ENCODE measurements around the gene SEPSECS.

The SEPSECS gene

DNA sequence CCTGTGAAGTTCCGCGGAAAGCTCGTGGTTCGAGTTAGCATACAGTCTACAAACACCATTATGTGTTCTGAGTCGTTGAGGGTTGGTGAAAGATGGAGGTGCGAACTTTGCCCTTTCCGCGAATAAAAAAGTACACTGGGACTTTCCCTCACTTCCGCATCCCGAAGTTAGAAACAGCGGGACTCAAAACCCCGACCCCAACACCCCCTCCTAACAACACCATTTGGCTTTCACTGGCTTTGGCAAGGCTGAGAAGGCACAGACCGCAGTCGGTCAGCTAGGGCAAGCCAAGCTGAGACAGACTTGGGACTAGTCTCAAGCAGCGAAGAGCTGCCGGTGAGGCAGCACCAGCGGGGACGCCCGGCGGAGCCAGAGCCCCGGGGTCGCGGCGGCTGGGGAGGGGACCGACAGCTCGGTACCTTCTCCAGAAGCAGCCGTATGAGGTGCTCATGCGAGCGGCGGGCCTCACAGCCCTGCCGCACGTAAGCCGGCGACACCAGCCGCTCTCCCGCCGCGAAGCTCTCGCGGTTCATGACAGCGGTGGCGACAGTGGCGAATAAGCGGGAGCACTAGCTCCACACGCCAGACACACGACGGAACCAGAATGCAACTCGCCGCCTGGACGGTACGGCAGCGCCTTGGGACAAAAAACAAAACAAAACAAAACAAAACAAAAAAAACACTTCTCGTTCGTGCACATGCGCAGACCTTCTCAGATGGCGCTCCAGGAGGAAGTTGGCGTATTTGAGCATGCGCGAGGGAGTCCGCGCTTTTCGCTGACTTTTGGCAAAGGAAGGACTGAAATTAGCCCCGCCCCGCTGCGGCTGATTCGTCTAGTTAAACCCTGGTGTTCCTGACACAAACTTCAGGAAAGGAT, at the start of gene SEPSECS:
SEPSECS (minus strand) TSS at position 613 of the 877 bp plus-strand sequence; CDS start at position 533, 80 bp downstream.
- DNase-seq (ENCODE audit: low read depth in 2 of 2), result peak; percentile 88 to 94

DNA sequence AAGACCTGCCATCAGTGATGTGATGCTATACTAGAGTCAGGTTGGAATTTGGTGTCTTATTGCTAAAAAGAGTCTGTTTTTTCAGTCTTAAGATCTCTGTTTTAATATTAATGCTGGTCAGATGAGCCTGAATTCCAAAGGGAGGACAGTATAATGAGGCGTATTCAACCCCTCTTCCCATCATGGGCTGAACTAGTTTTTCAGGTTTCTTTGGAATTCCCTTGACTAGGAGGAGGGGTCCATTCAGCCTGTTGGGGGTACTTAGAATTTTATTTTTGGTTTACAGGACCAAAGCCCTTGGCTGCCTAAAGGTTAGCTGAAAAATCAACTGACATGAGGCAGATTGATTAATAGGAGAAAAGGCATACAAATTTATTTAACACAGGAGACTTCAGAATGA, 49.5 kb upstream of the SEPSECS start:
- no peak for DNase-seq (ENCODE audit: low read depth in 2 of 2)

DNA sequence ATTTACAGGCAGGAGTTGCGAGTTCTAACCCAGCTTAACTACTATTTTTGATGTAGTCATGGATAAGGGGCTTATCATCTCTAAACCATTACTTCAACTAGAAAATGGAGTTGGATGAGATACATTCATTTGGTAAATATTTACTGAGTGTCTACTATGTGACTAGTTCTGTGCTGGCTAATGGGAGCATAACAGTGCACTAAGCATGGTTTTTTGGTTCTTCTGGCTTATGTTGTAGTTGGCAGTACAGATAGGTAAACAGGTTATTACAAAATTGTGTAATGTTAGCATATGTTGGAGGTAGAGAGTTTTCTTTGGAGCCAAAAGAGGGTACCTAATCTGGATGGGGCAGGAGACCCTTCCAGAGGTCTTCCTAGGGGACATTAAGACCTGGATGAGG, 47.7 kb upstream of the SEPSECS start:
- no peak for DNase-seq (ENCODE audit: low read depth in 2 of 2)

DNA sequence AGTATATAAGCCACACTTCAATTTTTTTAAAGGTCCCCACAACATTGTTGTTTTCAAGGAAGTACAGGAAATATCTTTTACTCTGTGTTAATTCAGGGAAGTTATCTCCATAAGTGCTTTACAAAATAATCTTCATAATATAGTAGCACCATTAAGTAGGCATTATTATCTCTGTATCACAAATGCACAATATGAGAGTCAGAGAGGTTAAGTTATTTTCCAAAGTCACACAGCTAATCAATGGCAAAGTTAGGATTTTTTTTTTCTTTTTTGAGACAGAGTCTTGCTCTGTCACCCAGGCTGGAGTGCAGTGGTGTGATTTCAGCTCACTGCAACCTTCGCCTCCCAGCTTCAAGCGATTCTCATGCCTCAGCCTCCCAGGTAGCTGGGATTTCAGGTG, 38.5 kb upstream of the SEPSECS start:
- DNase-seq (ENCODE audit: low read depth in 2 of 2), result no peak

DNA sequence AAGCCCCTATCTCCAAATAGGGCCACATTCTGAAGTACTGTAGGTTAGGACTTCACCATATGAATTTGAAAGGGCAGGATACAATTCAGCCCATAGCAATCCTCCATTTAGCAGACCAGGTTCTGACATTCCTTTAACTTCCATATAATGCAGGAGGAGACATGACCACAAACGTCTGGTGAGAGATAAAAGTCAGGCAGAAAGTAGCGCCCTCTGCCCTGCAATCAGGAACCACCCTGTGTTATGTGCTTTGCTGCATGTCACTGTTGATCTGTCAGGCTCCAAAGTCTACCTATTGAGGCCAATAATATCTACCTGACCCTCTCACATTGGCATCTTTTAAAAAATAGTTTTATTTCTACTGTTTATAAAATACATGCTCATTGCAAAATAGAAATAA, 30.2 kb upstream of the SEPSECS start:
- DNase-seq (ENCODE audit: low read depth in 2 of 2), result no peak

DNA sequence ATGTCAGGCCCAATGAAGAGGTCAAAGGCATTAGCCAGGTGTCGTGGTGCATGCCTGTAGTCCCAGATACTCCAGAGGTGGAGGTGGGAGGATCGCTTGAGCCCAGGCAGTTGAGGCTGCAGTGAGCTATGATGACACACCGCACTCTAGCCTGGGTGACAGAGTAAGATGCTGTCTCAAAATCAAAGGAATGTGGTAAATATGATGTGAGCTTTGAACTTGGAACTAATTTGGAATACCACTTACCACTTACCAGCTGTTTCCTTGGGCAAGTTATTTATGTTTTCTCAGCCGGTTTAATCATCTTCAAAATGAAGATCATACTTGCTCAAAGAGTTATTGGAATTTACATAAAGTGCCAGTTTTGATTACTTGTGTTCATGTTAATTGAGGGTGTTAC, 23.8 kb upstream of the SEPSECS start:
- DNase-seq (ENCODE audit: low read depth in 2 of 2), result no peak

DNA sequence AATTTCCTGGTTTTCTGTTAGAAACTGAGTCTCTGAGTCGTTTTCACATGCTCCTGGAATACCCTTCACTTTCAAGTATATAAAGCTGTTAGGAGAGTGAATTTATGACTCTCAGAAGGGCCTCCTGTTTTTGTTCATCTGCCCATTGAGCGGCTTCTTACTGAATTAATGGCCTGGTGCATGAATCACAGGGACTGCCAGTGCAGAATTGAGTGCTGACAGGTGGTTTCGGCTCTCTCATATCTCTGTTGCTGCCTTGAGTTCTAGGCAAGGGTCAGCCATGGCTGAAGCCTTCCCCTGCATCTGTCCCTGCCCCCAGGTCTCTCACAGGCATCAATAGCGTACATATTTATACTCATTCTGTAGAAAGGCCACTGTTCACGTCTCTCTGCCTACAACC, 22.7 kb upstream of the SEPSECS start:
- DNase-seq (ENCODE audit: low read depth in 2 of 2), result no peak

DNA sequence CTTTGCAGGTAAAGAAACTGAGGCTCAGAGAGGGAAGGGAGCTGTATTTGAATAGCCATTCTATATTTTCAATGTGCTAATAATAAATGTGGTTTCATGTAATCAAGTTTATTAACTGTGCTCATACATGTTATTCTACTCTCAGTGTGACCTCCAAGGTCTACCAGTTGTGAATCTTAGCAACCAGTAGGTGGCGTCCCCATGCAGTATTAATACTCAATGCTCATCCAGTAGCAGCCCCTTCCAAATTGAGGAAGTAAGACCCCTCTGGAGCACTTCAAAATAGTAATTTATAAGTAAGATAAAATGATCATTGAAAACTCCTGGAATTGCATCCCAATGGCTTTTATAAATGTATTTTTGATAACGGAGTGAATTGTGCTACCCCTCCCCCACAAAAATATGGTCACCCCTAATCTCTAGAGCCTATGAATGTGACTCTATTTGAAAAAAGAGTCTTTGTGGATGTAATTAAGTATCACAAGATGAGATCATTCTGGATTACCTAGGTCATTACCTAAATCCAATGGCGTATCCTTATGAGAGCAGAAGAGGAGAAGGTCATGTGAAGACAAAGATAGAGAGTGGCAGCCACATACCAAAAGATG, 20.4 kb upstream of the SEPSECS start:
- peak in 1 of 2 experiments; percentile 19 for DNase-seq (ENCODE audit: low read depth in 2 of 2)

DNA sequence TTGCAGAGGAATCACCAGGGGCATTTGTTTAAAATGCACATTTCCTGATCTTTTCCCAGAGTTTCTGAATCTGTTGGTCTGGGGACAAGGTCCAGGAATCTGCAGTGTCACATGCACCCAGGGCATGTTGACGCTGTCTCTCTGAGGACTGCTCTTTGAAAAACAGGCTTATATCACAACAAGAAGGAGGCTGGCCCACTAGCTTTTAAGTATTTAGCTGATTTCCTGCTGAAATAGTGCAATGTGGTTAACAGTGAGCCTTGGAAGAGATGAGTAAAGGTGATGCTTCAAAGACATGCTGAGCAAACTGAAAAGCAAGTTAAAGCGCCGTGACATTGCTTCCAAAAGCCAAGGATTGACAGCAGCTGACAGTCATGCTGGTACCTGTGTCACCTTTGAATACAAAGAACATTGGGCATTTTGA, 18.6 kb upstream of the SEPSECS start:
- DNase-seq (ENCODE audit: low read depth in 2 of 2), result no peak

DNA sequence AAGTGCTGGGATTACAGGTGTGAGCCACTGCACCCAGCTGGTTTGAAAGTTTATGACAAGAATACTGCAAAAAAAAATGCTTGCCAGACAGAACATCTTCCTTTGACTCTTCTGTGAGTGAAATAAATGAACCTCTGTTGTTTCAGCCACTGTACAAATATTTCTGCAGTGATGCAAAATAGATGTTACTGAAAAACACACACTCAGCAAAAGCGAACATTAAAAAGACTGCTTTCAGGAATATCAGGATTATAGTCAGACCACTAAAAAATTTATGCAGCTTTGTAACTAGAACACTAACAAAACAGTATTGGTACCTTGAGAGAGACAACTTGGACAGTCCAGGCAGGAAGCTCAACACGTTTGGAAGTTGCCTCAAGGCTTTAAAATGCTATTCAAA, 16.9 kb upstream of the SEPSECS start:
- no peak for DNase-seq (ENCODE audit: low read depth in 2 of 2)

DNA sequence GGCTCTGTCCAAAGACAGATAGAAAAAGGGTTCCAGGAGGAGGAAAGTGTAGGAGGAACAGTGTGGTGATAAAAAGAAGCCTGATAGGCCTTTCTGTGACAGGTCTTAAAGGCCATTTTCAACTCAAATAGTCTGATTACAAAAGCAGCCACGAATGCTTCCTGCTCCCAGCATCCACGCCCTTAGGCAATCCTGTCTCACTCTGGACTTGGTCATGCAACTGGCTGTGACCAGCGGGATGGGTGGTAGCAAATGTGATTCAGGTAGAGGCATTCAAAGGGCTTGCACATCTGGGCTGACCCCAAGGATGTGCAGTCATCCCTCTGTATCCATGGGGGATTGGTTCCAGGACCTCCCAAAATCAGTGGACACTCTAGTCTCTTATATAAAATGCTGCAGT, 14.4 kb upstream of the SEPSECS start:
- DNase-seq (ENCODE audit: low read depth in 2 of 2), result no peak

DNA sequence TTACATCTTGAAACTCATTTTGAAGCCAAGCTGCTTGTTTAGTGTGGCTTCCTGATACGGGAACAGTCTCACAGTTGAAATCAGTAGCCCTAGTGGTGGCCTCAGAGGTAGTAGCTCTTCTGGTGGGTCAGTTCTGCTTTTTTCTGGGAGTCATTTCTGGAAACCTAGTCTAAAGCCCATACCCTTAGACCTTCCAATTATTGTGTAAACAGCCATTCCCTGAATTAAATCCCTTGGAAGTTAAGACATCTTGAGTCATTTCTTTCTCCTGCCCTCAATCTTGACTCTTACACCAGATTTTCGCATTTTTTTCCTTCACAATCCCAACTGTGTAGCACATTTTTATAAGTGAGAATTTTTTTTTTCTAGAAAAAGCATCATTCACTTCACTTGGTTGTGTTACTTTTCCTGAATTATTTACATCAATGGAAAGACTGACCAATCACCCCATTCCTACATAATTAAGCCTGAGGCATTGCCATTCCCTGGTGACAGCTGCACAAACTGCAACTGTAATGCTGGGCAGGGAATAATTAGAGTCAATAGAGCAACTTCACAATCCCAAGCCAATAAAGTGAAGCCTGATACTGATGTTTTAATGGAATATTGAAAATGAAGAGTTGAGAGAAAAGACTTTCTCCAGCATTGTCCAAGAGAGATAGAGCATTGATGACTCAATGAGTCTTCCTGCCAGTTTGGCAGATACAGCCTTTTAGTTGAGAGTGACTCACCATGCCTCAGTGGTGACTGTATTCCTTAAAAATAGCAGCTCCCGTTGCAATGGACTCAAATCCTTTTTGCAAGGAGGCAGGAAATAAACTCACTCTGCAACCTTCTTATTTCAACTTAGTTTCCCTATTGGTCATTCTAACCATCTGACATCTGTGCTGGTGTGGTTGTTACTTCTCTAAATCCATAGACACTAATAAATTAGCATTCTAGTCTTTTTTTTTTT, 13.0 kb upstream of the SEPSECS start:
- no peak for DNase-seq (ENCODE audit: low read depth in 2 of 2)

DNA sequence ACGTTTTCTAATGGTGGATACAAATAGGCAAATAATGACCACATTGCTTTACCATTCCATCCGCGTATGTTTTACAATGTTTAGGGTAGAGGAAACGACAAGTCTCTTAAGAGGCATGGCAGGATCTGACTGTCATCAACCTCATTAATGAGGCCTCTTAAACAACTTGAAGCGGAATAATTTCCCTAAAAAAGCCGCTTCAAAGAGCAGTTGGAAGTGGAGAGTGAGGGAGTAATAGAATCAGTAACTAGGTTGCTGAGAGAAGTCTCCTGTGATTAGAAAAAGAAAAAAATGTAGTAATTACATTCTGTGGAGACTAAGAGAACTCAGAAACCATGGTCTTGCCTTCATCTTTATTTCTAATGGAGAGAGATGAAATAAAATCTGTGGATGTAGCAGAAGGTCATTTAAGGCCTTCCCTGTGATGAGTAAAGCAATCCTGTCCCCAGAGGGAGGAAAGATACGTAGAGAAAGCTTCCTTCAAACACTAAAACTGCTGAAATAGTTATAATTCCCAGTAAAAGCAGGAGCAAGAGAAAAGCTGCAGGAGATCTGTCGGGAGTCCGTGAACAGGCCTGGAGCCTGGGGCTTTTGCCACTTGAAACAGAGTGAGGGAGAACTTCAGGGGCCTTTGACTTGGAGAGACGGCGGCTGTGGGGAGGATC, 11.1 kb upstream of the SEPSECS start:
- no peak for DNase-seq (ENCODE audit: low read depth in 2 of 2)

DNA sequence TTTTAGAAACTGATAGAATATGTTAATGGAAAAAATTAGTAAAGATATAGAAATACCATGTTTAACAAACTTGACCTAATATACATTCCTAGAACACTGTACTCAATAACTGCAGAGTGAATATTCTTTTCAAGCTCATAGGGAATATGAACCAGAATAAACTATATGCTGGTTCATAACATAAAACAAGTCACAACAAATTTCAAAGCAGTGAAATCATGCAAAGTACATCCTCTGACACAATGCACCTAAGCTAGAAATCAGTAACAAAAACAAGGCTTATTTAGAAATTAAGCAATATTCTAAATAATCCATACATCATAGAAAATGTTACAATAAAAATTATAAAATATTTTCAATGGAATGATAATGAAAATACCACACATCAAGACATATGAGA, 9.2 kb upstream of the SEPSECS start:
- no peak for DNase-seq (ENCODE audit: low read depth in 2 of 2)

DNA sequence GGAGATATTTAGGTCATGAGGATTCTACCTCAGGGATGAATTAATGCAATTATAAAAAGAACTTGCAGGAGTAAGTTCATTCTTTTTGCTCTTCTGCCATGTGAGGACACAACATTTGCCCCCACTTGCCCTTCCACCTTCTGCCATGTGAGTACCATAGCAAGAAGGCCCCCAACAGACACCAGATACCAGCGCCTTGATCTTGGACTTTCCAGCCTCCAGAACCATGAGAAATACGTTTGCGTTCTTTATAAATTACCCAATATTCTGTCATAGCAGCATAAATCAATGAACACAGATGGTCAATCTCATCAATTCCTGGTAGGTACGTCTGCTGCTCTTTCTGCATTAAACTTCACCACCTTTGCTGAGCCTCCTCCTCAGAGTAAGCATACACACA, 5.7 kb upstream of the SEPSECS start:
- no peak for DNase-seq (ENCODE audit: low read depth in 2 of 2)

DNA sequence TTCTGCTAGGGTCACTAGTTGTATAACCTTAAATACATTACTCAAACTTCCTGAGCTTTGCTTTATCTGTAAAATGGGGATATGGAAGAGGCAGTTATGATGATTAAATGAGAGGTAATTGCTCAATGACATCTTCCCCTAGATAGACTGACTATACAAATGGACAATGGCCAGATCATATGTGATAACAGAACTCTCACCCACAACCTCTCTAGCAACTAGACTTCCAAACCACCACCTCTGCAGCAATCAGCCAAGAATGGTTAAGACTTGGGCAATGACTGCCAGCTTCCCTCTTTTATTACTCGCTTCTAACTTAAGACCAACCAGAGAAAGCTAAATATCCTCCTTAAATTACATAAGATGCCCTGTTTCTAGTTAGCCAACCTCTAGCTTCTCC, 2.9 kb upstream of the SEPSECS start:
- no peak for DNase-seq (ENCODE audit: low read depth in 2 of 2)

DNA sequence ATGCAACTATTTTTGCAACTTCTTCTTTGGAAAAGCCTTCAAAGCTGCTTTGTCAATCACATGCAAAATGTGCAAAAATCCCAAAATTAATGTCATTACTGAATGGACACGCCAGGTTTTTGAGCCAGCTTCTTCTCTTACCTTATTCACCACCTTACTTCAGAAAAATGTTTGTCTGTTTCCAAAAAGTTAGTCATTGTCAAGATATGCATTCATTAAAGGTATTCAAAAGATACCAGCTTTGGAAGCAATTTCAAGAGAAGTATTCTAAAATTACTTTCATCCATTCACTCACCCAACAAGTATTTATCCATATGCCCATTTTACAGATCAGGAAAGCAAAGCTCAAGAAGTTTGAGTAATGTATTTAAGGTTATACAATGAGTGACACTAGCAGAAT, 2.3 kb upstream of the SEPSECS start:
- DNase-seq (ENCODE audit: low read depth in 2 of 2), result no peak

DNA sequence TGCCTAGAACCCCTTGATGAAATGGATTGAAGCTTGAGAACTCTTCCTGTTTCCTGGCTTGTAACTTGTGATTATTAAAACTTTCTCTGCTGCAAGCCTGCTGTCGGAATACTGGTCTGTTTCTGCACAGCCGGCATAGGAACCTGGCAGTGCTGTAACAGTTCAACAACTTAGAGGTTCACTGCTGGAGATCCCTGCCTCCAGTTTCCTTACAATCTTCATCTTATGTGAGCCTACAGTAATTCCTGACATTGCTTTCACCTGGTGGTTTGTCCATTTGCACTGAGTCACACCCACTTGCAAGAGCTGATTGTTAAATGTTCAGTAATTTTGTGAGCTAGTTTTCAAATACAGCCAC, 1.3 kb upstream of the SEPSECS start:
- no peak for DNase-seq (ENCODE audit: low read depth in 2 of 2)

DNA sequence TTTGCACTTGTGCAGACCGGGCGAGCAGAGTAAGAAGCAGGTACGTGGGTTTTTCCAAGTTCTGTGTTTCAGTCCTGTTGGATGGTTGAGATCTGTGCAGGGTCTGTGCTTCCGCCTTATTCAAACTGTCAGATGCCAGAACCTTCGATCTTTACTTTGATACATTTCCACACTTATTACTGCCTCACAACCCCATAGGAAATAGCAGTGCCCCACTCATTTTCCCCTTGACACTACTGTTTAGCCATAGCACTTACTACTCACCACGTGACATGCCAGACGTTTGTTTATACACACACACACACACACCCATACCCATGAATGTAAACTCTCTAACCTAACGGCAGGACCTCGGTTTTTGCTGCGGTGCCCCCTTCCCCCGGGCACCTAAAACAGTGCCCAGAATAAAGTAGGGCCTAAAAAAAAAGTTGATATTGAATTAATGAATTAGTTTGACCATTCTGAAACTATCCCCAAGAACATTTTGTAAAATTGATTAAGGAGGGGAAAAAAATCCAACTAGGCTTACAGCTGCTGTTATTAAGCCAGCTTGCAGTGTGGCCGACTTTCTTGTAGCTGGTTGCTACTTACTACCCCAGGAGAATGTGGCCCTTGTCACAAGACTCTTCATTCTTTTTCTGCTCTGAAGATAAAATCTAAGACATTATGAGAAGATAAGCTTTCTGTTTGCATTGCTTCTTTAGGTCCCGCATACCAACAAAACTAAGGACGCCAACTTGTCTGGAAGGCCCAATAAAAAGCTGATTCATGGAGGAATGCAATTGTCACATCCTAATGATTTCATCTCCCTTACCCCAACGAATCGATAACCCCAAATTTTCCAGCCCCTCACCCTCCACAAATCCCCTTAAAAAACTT, 704 bp upstream of the SEPSECS start:
- DNase-seq (ENCODE audit: low read depth in 2 of 2), result no peak

DNA sequence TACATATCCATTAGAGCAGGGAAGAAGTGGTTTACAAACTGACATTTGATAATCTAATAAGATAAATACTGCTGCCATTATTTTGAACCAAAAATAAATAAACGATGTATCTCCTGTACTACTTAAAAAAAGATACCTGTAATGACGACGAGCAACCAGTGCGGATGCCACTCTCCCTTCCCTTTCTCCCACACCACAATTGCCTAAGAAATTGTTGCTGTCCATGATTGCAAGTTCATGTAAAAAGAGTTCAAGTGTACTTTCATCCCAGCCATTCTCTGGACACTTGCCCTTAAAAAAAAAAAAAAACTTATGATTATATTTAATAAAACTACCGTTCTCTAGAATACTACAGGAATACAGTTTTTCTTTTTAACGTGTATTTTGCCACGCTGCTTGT, 1.4 kb downstream of the SEPSECS start:
- no peak for DNase-seq (ENCODE audit: low read depth in 2 of 2)

DNA sequence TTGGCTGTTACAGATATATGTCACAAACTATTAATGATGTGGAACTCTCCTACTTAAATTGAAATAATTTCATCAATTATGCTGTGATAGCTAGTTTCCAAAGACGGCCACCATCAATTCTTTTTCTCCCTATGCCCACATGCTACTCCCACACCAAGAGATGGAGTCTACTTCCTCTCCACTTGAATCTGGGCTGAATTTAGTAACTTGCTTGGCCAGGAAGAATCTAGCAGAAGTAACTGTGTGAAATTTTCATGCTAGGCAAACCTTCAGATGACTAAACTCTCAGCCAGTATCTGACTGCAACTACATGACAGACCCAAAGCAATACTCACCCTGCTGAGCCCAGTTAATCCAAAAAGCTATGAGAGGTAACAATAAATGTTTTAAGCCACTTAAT, 3.2 kb downstream of the SEPSECS start:
- no peak for DNase-seq (ENCODE audit: low read depth in 2 of 2)
